GM12878 (cell line): Measurements from ENCODE around the gene LY6G5B. TPM values are rescaled to one million over a fixed set of nuclear protein-coding genes. Genes with fewer than 3 reads are reported as not detected.

Experiments used
- BHLHE40 ChIP-seq, 2 experiments: fragments of 450-650 bp in 1 of 2; IDR thresholded peaks; 2 replicates each; pipeline ENCODE4 v1.6.1; 2011 to 2017; ENCODE audit warnings: low read depth in 2 of 2, borderline replicate concordance in 1 of 2, improper control_type of control experiment in 1 of 2, low read length in 1 of 2, mild to moderate bottlenecking in 1 of 2
- CBFB ChIP-seq: IDR thresholded peaks from 2 replicates; pipeline ENCODE4 v1.6.1; 2016; ENCODE audit warnings: antibody characterized with exemption, low read depth
- CEBPB ChIP-seq, 2 experiments: fragments of 150-350 bp in 1 of 2; IDR thresholded peaks; 2 replicates each; pipeline ENCODE4 v1.6.1; 2012 to 2014; ENCODE audit warnings: low read depth in 2 of 2, low read length in 2 of 2, borderline replicate concordance in 1 of 2, inconsistent platforms in 1 of 2
- CHD2 ChIP-seq: IDR thresholded peaks from 2 replicates; pipeline ENCODE4 v1.6.1; 2011; ENCODE audit warnings: low read depth, low read length, improper control_type of control experiment, borderline replicate concordance
- DPF2 ChIP-seq: fragments of 450-650 bp; IDR thresholded peaks from 2 replicates; pipeline ENCODE4 v1.6.1; 2017; ENCODE audit warnings: mild to moderate bottlenecking
- EGR1 ChIP-seq, 2 experiments: IDR thresholded peaks; 1 replicate in 1 of 2; 2 replicates in 1 of 2; pipeline ENCODE4 v1.6.1; 2011 to 2012; ENCODE audit warnings: low read depth in 2 of 2, low read length in 2 of 2, borderline replicate concordance in 1 of 2, mild to moderate bottlenecking in 1 of 2, moderate library complexity in 1 of 2
- FOXK2 ChIP-seq: fragments of 450-650 bp; IDR thresholded peaks from 2 replicates; pipeline ENCODE4 v1.6.1; 2017; ENCODE audit warnings: mild to moderate bottlenecking, moderate library complexity
- GATAD2B ChIP-seq: fragments of 450-650 bp; conservative IDR thresholded peaks from 2 replicates; pipeline ENCODE4 v1.6.1; 2017; ENCODE audit warnings: low read depth, mild to moderate bottlenecking, moderate library complexity
- MXI1 ChIP-seq: fragments of 150-350 bp; IDR thresholded peaks from 2 replicates; pipeline ENCODE4 v1.6.1; 2011; ENCODE audit warnings: low read depth, mild to moderate bottlenecking, inconsistent platforms, low read length, improper control_type of control experiment
- NBN ChIP-seq: fragments of 450-650 bp; IDR thresholded peaks from 2 replicates; pipeline ENCODE4 v1.6.1; 2016
- PAX5 ChIP-seq: IDR thresholded peaks from 2 replicates; pipeline ENCODE4 v1.6.1; 2011; ENCODE audit warnings: low read depth, low read length, borderline replicate concordance
- PML ChIP-seq: IDR thresholded peaks from 2 replicates; pipeline ENCODE4 v1.6.1; 2012; ENCODE audit warnings: low read length, inconsistent platforms
- POLR2AphosphoS5 ChIP-seq: IDR thresholded peaks from 2 replicates; pipeline ENCODE4 v1.6.1; 2011; ENCODE audit warnings: mild to moderate bottlenecking, low read length, inconsistent platforms
- RELA ChIP-seq: fragments of 450-650 bp; IDR thresholded peaks from 2 replicates; pipeline ENCODE4 v1.8.0; 2014; ENCODE audit warnings: borderline replicate concordance; ENCODE audit not compliant: partially characterized antibody
- RFX5 ChIP-seq: IDR thresholded peaks from 2 replicates; pipeline ENCODE4 v1.6.1; 2011; ENCODE audit warnings: low read depth, low read length, improper control_type of control experiment
- SMAD5 ChIP-seq: IDR thresholded peaks from 2 replicates; pipeline ENCODE4 v1.6.1; 2016; ENCODE audit warnings: antibody characterized with exemption, low read depth
- SREBF2 ChIP-seq: IDR thresholded peaks from 2 replicates; pipeline ENCODE4 v1.6.1; 2012; ENCODE audit warnings: mild to moderate bottlenecking, low read length
- SUPT20H ChIP-seq: IDR thresholded peaks from 2 replicates; pipeline ENCODE4 v1.6.1; 2011; ENCODE audit warnings: low read depth, mild to moderate bottlenecking, low read length, moderate library complexity, borderline replicate concordance; ENCODE audit not compliant: control insufficient read depth
- TBL1XR1 ChIP-seq: IDR thresholded peaks from 2 replicates; pipeline ENCODE4 v1.6.1; 2012; ENCODE audit warnings: low read depth, low read length, improper control_type of control experiment
- TCF7 ChIP-seq: IDR thresholded peaks from 2 replicates; pipeline ENCODE4 v1.6.1; 2014; ENCODE audit warnings: antibody characterized with exemption, borderline replicate concordance
- WRNIP1 ChIP-seq: IDR thresholded peaks from 2 replicates; pipeline ENCODE4 v1.6.1; 2011; ENCODE audit warnings: low read depth, low read length, improper control_type of control experiment, borderline replicate concordance
- polyA plus RNA-seq, 11 experiments: library from polyadenylated mRNA; depleted of rRNA in 4 of 11; unstranded in 6 of 11; stranded (reverse) in 5 of 11; fragments of >200 nt; fragmentation: Nextera tagmentation in 4 of 11; fragmentation: Illumina TruSeq in 1 of 11; extraction: Ambion mirVana in 4 of 11; extraction: Trizol in 1 of 11; gene quantifications; 1 replicate in 1 of 11; 2 replicates in 10 of 11; pipeline versions ENCODE4 v1.2.1 to v1.2.3, GENCODE V29; 2011 to 2016; ENCODE audit warnings: inconsistent platforms in 2 of 11, missing spikeins in 2 of 11, low read depth in 1 of 11
- total RNA-seq, 4 experiments: library from RNA; depleted of rRNA in 3 of 4; stranded (reverse); fragments of >200 nt in 3 of 4; fragmentation: Illumina TruSeq in 1 of 4; extraction: Trizol in 1 of 4; gene quantifications; 2 replicates each; pipeline versions ENCODE4 v1.2.1 to v1.2.3, GENCODE V29; 2013 to 2021
- TF ChIP-seq, protein P1 (sequence below): fragments of 450-650 bp; conservative IDR thresholded peaks from 2 replicates; pipeline ENCODE4 v1.6.1; 2017; ENCODE audit warnings: mild to moderate bottlenecking, moderate library complexity
- TF ChIP-seq, protein P2 (sequence below): fragments of 450-650 bp; IDR thresholded peaks from 2 replicates; pipeline ENCODE4 v1.6.1; 2017; ENCODE audit warnings: mild to moderate bottlenecking, moderate library complexity
- TF ChIP-seq, protein P3 (sequence below): IDR thresholded peaks from 2 replicates; pipeline ENCODE4 v1.6.1; 2011; ENCODE audit warnings: mild to moderate bottlenecking, low read depth, low read length, moderate library complexity; ENCODE audit not compliant: insufficient replicate concordance

The LY6G5B gene
- total and polyA plus RNA-seq, 10 of the 15 experiments (the other 5 are each of a cell fraction or from before 2014, with no cell fraction given), result 3.2 to 16.5 (median 7.5) TPM

DNA sequence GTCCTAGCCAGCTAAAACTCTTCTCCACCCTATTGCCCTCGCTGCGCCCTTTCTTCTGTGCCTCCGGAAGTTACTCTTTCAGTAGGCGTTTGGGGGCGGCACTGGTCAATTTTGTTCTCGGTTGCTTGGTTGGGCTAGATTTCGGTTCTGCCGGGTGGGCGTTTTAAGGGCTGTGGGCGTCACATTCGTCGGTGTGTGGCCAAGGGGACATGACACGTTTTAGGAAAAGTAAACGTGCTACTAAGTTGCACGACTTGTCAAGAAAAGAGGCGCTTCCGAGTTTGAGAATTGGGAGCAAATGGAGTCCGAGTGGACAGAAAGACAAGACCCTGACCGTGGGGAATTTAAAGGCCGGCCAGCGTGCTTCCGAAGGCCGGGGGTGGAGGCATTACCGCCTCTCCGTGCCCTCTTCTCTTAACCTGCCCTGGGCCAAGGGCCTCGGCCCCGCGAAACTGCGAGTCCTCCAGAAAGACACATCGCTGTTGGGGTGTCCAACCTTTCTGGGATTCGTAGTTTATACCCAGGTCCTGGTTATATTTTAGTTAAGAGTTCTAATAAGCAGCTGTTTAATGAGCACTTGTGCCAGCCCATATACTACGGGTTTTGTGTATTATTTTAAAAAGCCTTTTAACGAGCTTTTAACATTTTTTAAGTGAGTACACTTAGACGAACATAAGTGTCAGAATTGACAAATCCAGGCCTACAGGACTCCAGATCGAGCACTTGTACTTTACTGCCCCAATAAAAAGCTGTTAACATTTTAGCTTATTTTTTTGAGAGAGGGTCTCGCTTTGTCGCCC is 16.7 kb upstream of the LY6G5B start (continued):
- TF ChIP-seq RELA (no peak), TCF7 (peak; percentile 39; the same call in 1 of the 2 replicates), SUPT20H (no peak), MXI1 (peak; percentile 81), BHLHE40 (IDR thresholded peaks at IDR 0.05; ENCODE audit: borderline replicate concordance in 1 of 2, low read depth in 2 of 2, low read length in 1 of 2) (peak; percentile 86), SREBF2 (no peak), EGR1 (IDR thresholded peaks at IDR 0.05; ENCODE audit: borderline replicate concordance in 1 of 2, low read depth in 2 of 2, low read length in 2 of 2) (peak in 1 of 2 experiments; percentile 97; a peak in 2 of 3 replicates), CHD2 (0 out of 2 replicates have a peak, but pooled peaks have one; percentile 6), NBN (peak; percentile 36), TBL1XR1 (no peak), DPF2 (peak; percentile 26), CBFB (0 out of 2 replicates have a peak, but pooled peaks have one; percentile 12), POLR2AphosphoS5 (0 out of 2 replicates have a peak, but pooled peaks have one; percentile 52), PAX5 (peak; percentile 37; the same call in 1 of the 2 replicates), RFX5 (no peak), CEBPB (IDR thresholded peaks at IDR 0.05; ENCODE audit: borderline replicate concordance in 1 of 2, low read depth in 2 of 2, low read length in 2 of 2) (no peak), SMAD5 (no peak), WRNIP1 (no peak), PML (peak; percentile 95; the same call in 1 of the 2 replicates), FOXK2 (peak; percentile 68), GATAD2B (no peak)
- TF ChIP-seq, protein P1, sequence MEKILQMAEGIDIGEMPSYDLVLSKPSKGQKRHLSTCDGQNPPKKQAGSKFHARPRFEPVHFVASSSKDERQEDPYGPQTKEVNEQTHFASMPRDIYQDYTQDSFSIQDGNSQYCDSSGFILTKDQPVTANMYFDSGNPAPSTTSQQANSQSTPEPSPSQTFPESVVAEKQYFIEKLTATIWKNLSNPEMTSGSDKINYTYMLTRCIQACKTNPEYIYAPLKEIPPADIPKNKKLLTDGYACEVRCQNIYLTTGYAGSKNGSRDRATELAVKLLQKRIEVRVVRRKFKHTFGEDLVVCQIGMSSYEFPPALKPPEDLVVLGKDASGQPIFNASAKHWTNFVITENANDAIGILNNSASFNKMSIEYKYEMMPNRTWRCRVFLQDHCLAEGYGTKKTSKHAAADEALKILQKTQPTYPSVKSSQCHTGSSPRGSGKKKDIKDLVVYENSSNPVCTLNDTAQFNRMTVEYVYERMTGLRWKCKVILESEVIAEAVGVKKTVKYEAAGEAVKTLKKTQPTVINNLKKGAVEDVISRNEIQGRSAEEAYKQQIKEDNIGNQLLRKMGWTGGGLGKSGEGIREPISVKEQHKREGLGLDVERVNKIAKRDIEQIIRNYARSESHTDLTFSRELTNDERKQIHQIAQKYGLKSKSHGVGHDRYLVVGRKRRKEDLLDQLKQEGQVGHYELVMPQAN, result peak; percentile 62; the same call in 1 of the 2 replicates
- TF ChIP-seq, protein P2, sequence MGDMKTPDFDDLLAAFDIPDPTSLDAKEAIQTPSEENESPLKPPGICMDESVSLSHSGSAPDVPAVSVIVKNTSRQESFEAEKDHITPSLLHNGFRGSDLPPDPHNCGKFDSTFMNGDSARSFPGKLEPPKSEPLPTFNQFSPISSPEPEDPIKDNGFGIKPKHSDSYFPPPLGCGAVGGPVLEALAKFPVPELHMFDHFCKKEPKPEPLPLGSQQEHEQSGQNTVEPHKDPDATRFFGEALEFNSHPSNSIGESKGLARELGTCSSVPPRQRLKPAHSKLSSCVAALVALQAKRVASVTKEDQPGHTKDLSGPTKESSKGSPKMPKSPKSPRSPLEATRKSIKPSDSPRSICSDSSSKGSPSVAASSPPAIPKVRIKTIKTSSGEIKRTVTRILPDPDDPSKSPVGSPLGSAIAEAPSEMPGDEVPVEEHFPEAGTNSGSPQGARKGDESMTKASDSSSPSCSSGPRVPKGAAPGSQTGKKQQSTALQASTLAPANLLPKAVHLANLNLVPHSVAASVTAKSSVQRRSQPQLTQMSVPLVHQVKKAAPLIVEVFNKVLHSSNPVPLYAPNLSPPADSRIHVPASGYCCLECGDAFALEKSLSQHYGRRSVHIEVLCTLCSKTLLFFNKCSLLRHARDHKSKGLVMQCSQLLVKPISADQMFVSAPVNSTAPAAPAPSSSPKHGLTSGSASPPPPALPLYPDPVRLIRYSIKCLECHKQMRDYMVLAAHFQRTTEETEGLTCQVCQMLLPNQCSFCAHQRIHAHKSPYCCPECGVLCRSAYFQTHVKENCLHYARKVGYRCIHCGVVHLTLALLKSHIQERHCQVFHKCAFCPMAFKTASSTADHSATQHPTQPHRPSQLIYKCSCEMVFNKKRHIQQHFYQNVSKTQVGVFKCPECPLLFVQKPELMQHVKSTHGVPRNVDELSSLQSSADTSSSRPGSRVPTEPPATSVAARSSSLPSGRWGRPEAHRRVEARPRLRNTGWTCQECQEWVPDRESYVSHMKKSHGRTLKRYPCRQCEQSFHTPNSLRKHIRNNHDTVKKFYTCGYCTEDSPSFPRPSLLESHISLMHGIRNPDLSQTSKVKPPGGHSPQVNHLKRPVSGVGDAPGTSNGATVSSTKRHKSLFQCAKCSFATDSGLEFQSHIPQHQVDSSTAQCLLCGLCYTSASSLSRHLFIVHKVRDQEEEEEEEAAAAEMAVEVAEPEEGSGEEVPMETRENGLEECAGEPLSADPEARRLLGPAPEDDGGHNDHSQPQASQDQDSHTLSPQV, result no peak
- TF ChIP-seq, protein P3, sequence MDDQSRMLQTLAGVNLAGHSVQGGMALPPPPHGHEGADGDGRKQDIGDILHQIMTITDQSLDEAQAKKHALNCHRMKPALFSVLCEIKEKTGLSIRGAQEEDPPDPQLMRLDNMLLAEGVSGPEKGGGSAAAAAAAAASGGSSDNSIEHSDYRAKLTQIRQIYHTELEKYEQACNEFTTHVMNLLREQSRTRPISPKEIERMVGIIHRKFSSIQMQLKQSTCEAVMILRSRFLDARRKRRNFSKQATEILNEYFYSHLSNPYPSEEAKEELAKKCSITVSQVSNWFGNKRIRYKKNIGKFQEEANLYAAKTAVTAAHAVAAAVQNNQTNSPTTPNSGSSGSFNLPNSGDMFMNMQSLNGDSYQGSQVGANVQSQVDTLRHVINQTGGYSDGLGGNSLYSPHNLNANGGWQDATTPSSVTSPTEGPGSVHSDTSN, result no peak
